BE2C (cell line): Measurements from ENCODE around the gene NFATC2.

Experiments
- DNase-seq: peaks from one replicate; pipeline ENCODE4 v3.0.0-alpha.2; 2020
- H3K27me3 ChIP-seq: fragments of 250-450 bp; sonication (Bioruptor Pico); 2 replicates; pipeline ENCODE4 v1.5.1; 2020; ENCODE audit warnings: mild to moderate bottlenecking
- H3K36me3 ChIP-seq: fragments of 250-450 bp; sonication (Bioruptor Pico); 2 replicates; pipeline ENCODE4 v1.5.1; 2020; ENCODE audit warnings: mild to moderate bottlenecking
- H3K4me1 ChIP-seq: fragments of 250-450 bp; sonication (Bioruptor Pico); 2 replicates; pipeline ENCODE4 v1.5.1; 2020
- H3K4me3 ChIP-seq: 2 replicates; pipeline ENCODE4 v1.5.1; 2011; ENCODE audit warnings: low read depth, low read length
- H3K9me3 ChIP-seq: fragments of 250-450 bp; sonication (Bioruptor Pico); 2 replicates; pipeline ENCODE4 v1.5.1; 2020
- CTCF ChIP-seq: IDR thresholded peaks from 2 replicates; pipeline ENCODE4 v1.5.1; 2012; ENCODE audit warnings: mild to moderate bottlenecking, low read depth, low read length

Gene NFATC2

DNA sequence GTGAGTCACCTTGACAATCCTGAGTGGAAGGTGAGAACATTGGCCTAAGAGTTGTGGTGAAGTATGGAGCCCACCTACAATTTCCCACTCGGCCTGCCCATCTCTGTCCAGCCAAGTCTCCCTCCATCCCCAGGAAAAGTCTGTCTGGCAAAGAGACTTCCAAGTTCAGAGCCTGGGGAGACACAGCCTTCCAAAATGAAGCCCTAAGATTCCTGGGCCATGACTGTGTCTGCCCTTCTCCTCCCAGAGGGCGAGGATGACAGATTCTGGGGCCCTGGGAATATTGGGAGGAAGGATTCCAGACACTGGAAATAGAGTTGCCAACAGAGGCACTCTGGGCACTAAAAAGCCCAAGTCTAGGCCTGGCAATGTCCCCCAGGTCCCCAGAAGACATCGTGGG lies 176.8 kb downstream of the NFATC2 start:
- no peaks in the 10 kb centered on the region for H3K36me3 ChIP-seq
- no peaks in the 10 kb centered on the region for H3K4me1 ChIP-seq
- H3K9me3 ChIP-seq: no peaks in the 10 kb centered on the region; the same call in 1 of the 2 replicates
- no peak overlapping the region for H3K4me3 ChIP-seq
- TF ChIP-seq CTCF: no peak
- no peak for DNase-seq
- H3K27me3 ChIP-seq: no peaks in the 10 kb centered on the region; the same call in none of the 2 replicates

- Histone ChIP-seq H3K9me3 (no peaks in the 10 kb centered on the region; the same call in 1 of the 2 replicates), H3K27me3 (no peaks in the 10 kb centered on the region; the same call in none of the 2 replicates), H3K4me1 (no peaks in the 10 kb centered on the region), H3K36me3 (no peaks in the 10 kb centered on the region), H3K4me3 (no peak overlapping the region)
- no peak for DNase-seq
- TF ChIP-seq CTCF: no peak
Observed at GRCh38 chr20:51363813-51364212, 178.7 kb downstream of the NFATC2 start.

- DNase-seq: no peak
- H3K9me3 ChIP-seq: no peaks in the 10 kb centered on the region; the same call in 1 of the 2 replicates
- H3K4me3 ChIP-seq: no peak overlapping the region
- no peaks in the 10 kb centered on the region for H3K4me1 ChIP-seq
- no peaks in the 10 kb centered on the region for H3K36me3 ChIP-seq
- H3K27me3 ChIP-seq: no peaks in the 10 kb centered on the region; the same call in none of the 2 replicates
- no peak for TF ChIP-seq CTCF
Observed at GRCh38 chr20:51363378-51363777, 179.1 kb downstream of the NFATC2 start.

GRCh38 chr20:51362254-51362653 lies 180.3 kb downstream of the NFATC2 start:
- Histone ChIP-seq H3K4me3 (no peak overlapping the region), H3K36me3 (no peaks in the 10 kb centered on the region), H3K9me3 (no peaks in the 10 kb centered on the region; the same call in 1 of the 2 replicates), H3K27me3 (no peaks in the 10 kb centered on the region; the same call in none of the 2 replicates), H3K4me1 (no peaks in the 10 kb centered on the region)
- DNase-seq: no peak
- no peak for TF ChIP-seq CTCF

GRCh38 chr20:51361258-51361657 lies 181.3 kb downstream of the NFATC2 start:
- Histone ChIP-seq H3K4me1 (no peaks in the 10 kb centered on the region), H3K4me3 (no peak overlapping the region), H3K27me3 (no peaks in the 10 kb centered on the region; the same call in 1 of the 2 replicates), H3K36me3 (no peaks in the 10 kb centered on the region), H3K9me3 (no peaks in the 10 kb centered on the region; the same call in 1 of the 2 replicates)
- no peak for DNase-seq
- TF ChIP-seq CTCF: no peak

GRCh38 chr20:51360451-51361201 lies 181.9 kb downstream of the NFATC2 start:
- no peak overlapping the region for H3K4me3 ChIP-seq
- H3K4me1 ChIP-seq: no peaks in the 10 kb centered on the region
- no peaks in the 10 kb centered on the region for H3K36me3 ChIP-seq
- no peak for DNase-seq
- H3K9me3 ChIP-seq: no peaks in the 10 kb centered on the region; the same call in 1 of the 2 replicates
- no peaks in the 10 kb centered on the region; the same call in 1 of the 2 replicates for H3K27me3 ChIP-seq
- no peak for TF ChIP-seq CTCF
